Measurements from ENCODE around the gene CNTNAP2.
"Not testable (repeated sequence)": the region's sequence is repeated elsewhere in the genome, so short reads cannot be mapped to it uniquely, and the experiment has no call there.

The CNTNAP2 gene

DNA sequence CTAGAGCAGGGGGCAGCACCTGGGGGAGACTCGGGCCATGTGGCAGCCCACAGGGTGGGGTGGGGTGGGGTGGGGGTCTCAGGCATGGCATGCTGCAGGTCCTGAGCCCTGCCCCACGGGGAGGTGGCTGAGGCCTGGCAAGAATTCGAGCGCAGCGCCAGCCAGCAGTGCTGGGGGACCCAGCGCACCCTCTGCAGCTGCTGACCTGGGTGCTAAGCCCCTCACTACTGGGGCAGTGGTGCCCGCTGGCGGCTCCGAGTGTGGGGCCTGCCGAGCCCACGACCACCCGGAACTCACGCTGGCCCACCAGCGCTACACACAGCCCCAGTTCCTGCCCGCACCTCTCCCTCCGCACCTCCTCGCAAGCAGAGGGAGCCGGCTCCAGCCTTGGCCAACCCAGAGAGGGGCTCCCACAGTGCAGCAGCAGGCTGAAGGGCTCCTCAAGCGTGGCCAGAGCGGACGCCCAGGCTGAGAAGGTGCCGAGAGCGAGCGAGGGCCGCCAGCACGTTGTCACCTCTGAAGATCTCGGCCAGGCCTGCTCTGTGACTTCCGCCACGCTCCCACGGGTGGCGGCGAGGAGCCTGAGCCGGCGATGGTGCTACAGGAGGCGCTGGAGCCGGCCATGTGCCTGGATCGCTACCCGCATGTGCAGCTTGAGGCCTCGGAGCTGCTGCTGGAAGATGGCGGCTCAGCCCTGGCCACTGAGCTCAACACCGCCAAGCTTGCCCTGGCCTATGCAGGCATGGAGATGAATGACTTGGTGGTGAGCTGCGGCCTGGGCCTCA, 2328.9 kb downstream of the CNTNAP2 start:
- DNase-seq (ENCODE audit: low spot score), result no peak

- DNase-seq (ENCODE audit: low spot score), result no peak
Measured at GRCh38 chr7:148447221-148447849, 2330.7 kb downstream of the CNTNAP2 start.

GRCh38 chr7:148451526-148451925, 2334.9 kb downstream of the CNTNAP2 start:
- DNase-seq (ENCODE audit: low spot score), result not testable (repeated sequence)

DNA sequence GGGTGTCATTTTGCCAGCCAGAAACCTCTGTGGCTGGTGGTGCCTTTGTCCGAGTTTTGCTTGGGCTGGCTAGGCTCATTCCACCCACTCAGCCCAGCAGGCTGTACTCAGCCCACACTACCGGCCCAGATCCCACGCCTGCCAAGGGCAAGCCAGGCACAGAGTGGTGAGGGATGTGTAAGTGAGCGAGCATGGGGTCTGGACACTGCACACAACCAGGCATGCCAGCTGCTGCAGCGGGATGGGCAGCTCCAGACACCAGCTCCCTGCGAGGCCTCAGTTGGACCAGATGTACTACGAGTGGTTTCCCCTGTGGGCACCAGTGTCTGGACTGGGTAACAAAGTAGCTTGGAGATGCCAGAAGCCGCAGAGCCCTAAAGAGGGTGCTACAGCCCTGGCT, 2339.8 kb downstream of the CNTNAP2 start:
- no peak for DNase-seq (ENCODE audit: low spot score)

GRCh38 chr7:148457310-148457921, 2340.8 kb downstream of the CNTNAP2 start:
- DNase-seq (ENCODE audit: low spot score), result no peak

- DNase-seq (ENCODE audit: low spot score), result no peak
Measured at GRCh38 chr7:148458263-148458662, 2341.7 kb downstream of the CNTNAP2 start.

GRCh38 chr7:148461392-148462179, 2345.0 kb downstream of the CNTNAP2 start:
- DNase-seq (ENCODE audit: low spot score), result no peak

GRCh38 chr7:148462774-148463173, 2346.2 kb downstream of the CNTNAP2 start:
- not testable (repeated sequence) for DNase-seq (ENCODE audit: low spot score)

GRCh38 chr7:148463210-148463609, 2346.6 kb downstream of the CNTNAP2 start:
- no peak for DNase-seq (ENCODE audit: low spot score)

DNA sequence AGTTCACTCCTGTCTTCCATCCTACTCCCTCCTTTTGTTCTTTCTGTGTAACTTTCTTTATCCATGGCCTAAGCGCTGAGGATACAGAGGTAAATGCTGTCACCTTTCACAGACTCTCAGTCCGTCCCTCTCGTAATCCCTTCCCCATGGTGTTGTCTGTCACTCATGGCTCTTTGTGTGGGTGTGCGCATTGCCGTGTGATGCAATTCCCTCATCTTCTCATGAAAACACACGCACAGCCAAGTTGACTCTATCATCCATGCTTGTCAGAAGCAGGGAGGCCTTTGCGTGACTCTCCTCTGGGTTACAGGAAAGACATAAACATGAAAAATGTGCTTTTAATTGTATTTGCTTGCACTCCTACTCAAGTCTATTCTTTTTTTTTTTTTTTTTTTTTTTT, 2348.3 kb downstream of the CNTNAP2 start:
- DNase-seq (ENCODE audit: low spot score), result no peak

DNA sequence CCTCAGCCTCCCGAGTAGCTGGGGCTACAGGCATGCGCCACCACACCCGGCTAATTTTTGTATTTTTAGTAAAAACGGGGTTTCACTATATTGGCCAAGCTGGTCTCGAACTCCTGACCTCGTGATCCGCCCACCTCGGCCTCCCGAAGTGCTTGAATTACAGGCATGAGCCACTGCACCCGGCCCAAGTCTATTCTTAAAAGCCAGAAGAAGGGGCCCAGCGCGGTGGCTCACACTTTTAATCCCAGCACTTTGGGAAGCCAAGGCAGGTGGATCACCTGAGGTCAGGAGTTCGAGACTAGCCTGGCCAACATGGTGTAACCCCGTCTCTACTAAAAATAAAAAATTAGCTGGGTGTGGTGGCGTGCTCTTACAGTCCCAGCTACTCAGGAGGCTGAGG, 2348.8 kb downstream of the CNTNAP2 start:
- DNase-seq (ENCODE audit: low spot score), result not testable (repeated sequence)

DNA sequence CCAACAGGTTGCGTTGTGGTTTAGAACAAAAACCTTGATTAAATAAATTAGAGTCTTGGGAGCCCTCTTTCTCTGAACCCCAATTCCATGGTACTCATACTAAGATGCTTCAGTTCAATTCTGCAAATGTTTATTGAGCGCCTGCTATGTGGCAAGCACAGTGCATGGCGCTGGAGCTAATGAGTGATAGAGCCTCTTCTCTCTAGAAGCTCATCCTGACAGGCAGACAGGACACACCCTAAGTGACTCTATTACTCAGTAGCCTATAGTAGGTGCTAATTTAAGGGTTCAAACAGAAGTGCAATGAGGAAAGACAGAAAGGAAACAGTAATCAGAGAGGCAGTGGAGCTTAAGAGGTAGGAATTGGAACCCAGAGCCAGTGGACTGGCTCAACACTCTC, 2349.5 kb downstream of the CNTNAP2 start:
- DNase-seq (ENCODE audit: low spot score), result no peak

DNA sequence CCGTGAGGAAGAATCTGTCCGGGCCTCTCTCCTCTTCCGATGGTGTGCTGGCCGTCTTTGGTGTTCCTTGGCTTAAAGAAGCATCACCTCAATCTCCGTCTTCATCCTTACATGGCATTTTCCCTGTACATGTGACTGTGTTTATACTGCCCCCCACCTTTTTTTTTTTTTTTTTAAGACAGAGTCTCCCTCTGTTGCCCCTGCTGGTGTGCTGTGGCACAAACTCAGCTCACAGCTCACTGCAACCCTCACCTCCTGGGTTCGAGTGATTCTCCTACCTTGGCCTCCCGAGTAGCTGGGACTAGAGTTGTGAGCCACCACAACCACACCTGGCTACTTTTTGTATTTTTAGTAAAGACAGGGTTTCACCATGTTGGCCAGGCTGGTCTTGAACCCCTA, 2352.1 kb downstream of the CNTNAP2 start:
- no peak for DNase-seq (ENCODE audit: low spot score)
